Measurements from ENCODE around the gene CPAMD8. TPM values are rescaled to one million over a fixed set of nuclear protein-coding genes. Genes with fewer than 3 reads are reported as not detected.

CPAMD8 gene
- total and polyA plus RNA-seq, 9 of the 15 experiments (the other 6 are each of a cell fraction or from before 2014, with no cell fraction given), result 0.20 to 2.1 (median 1.3) TPM

DNA sequence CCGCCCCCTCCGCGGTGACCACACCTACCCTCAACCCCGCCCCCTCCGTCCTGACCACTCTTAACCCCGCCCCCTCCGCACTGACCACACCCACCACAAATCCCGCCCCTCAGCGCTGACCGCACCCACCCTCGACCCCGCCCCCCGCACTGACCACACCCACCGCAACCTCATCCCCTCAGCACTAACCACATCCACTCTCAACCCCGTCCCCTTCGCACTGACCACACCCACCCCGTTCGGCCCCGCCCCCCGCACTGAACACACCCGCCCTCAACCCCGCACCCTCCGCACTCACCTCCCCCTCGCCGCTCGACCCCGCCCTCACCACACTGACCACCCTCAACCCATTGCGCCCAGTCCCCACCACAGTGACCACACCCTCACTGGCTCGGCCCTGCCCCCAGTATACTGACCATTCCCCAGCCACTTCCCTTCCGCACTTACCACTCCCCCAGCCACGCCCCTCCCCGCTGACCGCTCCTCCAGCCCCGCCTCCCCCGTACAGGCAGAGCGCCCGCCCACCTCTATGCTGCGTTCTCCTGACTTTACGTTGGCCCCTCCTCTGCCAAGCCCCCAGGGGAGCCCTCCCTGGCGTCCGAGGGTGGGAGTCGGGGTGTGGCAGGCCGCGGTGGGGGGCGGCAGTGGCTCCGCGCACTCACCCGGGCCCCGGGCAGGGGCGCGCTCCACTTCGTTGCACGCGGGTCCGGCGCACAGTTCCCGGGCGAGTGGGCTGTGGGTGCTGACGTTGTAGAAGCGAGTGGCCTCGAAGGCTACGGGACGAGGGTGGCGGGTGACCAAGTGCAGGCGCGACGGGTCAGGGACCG, 129.4 kb downstream of the CPAMD8 start (continued):
- TF ChIP-seq TARDBP (IDR thresholded peaks at IDR 0.05) (no peak), ZNF444 (CRISPR knock-in tag; IDR thresholded peaks at IDR 0.05) (no peak), PHTF2 (CRISPR knock-in tag; IDR thresholded peaks at IDR 0.05) (no peak), NR1H2 (CRISPR knock-in tag; IDR thresholded peaks at IDR 0.05) (no peak), SMAD3 (CRISPR knock-in tag; conservative IDR thresholded peaks at IDR 0.05) (no peak), PHF8 (IDR thresholded peaks at IDR 0.05; ENCODE audit: borderline replicate concordance, low read length) (peak; percentile 63; the same call in 1 of the 2 replicates), CCAR2 (IDR thresholded peaks at IDR 0.05; ENCODE audit: low read depth, low read length) (peak; percentile 79; the same call in 1 of the 2 replicates), CBX5 (IDR thresholded peaks at IDR 0.05; ENCODE audit: borderline replicate concordance, low read depth) (no peak), RNF2 (IDR thresholded peaks at IDR 0.05) (peak; percentile 48; the same call in 1 of the 2 replicates), PRMT5 (CRISPR knock-in tag; IDR thresholded peaks at IDR 0.05) (no peak), MTA3 (IDR thresholded peaks at IDR 0.05; ENCODE audit: borderline replicate concordance) (peak; percentile 64; the same call in 1 of the 2 replicates), BCL6 (CRISPR knock-in tag; IDR thresholded peaks at IDR 0.05) (no peak), SETDB1 (IDR thresholded peaks at IDR 0.05; ENCODE audit: low read length) (no peak), ZBED1 (IDR thresholded peaks at IDR 0.05) (no peak), ZNF668 (CRISPR knock-in tag; IDR thresholded peaks at IDR 0.05) (no peak), CREM (IDR thresholded peaks at IDR 0.05; ENCODE audit: low read depth) (peak; percentile 82), NFYB (IDR thresholded peaks at IDR 0.05; ENCODE audit: extremely low read depth, insufficient read length) (no peak), DPF2 (IDR thresholded peaks at IDR 0.05) (no peak), SMAD1 (IDR thresholded peaks at IDR 0.05; ENCODE audit: low read depth, low read length, partially characterized antibody) (no peak), TEAD1 (CRISPR knock-in tag; IDR thresholded peaks at IDR 0.05) (no peak), MTA2 (IDR thresholded peaks at IDR 0.05; ENCODE audit: low read depth) (no peak), ERF (CRISPR knock-in tag; IDR thresholded peaks at IDR 0.05) (0 out of 2 replicates have a peak, but pooled peaks have one; percentile 72), CEBPB (tag; IDR thresholded peaks at IDR 0.05) (no peak), FOXP1 (CRISPR knock-in tag; IDR thresholded peaks at IDR 0.05) (no peak)
- TF ChIP-seq, protein P1, sequence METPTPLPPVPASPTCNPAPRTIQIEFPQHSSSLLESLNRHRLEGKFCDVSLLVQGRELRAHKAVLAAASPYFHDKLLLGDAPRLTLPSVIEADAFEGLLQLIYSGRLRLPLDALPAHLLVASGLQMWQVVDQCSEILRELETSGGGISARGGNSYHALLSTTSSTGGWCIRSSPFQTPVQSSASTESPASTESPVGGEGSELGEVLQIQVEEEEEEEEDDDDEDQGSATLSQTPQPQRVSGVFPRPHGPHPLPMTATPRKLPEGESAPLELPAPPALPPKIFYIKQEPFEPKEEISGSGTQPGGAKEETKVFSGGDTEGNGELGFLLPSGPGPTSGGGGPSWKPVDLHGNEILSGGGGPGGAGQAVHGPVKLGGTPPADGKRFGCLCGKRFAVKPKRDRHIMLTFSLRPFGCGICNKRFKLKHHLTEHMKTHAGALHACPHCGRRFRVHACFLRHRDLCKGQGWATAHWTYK (CRISPR knock-in tag; IDR thresholded peaks at IDR 0.05), result peak; percentile 90
- TF ChIP-seq, protein P2, sequence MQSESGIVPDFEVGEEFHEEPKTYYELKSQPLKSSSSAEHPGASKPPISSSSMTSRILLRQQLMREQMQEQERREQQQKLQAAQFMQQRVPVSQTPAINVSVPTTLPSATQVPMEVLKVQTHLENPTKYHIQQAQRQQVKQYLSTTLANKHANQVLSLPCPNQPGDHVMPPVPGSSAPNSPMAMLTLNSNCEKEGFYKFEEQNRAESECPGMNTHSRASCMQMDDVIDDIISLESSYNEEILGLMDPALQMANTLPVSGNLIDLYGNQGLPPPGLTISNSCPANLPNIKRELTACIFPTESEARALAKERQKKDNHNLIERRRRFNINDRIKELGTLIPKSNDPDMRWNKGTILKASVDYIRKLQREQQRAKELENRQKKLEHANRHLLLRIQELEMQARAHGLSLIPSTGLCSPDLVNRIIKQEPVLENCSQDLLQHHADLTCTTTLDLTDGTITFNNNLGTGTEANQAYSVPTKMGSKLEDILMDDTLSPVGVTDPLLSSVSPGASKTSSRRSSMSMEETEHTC (IDR thresholded peaks at IDR 0.05), result peak; percentile 18; the same call in 1 of the 2 replicates
- TF ChIP-seq, protein P3, sequence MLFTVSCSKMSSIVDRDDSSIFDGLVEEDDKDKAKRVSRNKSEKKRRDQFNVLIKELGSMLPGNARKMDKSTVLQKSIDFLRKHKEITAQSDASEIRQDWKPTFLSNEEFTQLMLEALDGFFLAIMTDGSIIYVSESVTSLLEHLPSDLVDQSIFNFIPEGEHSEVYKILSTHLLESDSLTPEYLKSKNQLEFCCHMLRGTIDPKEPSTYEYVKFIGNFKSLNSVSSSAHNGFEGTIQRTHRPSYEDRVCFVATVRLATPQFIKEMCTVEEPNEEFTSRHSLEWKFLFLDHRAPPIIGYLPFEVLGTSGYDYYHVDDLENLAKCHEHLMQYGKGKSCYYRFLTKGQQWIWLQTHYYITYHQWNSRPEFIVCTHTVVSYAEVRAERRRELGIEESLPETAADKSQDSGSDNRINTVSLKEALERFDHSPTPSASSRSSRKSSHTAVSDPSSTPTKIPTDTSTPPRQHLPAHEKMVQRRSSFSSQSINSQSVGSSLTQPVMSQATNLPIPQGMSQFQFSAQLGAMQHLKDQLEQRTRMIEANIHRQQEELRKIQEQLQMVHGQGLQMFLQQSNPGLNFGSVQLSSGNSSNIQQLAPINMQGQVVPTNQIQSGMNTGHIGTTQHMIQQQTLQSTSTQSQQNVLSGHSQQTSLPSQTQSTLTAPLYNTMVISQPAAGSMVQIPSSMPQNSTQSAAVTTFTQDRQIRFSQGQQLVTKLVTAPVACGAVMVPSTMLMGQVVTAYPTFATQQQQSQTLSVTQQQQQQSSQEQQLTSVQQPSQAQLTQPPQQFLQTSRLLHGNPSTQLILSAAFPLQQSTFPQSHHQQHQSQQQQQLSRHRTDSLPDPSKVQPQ (CRISPR knock-in tag; IDR thresholded peaks at IDR 0.05; ENCODE audit: borderline replicate concordance), result no peak
